ENCODE measurements around the gene CFAP97.
"Not testable (repeated sequence)": the region's sequence is repeated elsewhere in the genome, so short reads cannot be mapped to it uniquely, and the experiment has no call there.

CFAP97 gene

GRCh38 chr4:185203486-185204237, at the start of gene CFAP97:
Gene CFAP97, minus strand, starts transcription at chr4:185204000. Its CDS starts 12,804 bp downstream, at chr4:185191196.
- Mint-ChIP-seq H3K27ac (peak within 1 kb of the TSS; percentile 97), H3K4me3 (peak within 1 kb of the TSS; percentile 93), H3K36me3 (peaks cover 9% of the 10 kb centered on the region), H3K4me1 (peaks cover 54% of the 10 kb centered on the region), H3K27me3 (peaks cover 10% of the 10 kb centered on the region), H3K9me3 (no peaks in the 10 kb centered on the region)
- peak; percentile 86 for DNase-seq
- CTCF ChIA-PET, result interaction anchor here (0.6 to 1.2 kb wide), 2 partner anchors 39 to 190 kb away, joined by 3 to 4 read pairs; no protein-coding TSS in a partner anchor

GRCh38 chr4:185249105-185249504, 45.3 kb upstream of the CFAP97 start:
- Mint-ChIP-seq H3K9me3 (no peaks in the 10 kb centered on the region), H3K27ac (no peak overlapping the region), H3K36me3 (peaks cover 19% of the 10 kb centered on the region), H3K27me3 (no peaks in the 10 kb centered on the region), H3K4me3 (no peak overlapping the region), H3K4me1 (peaks cover 26% of the 10 kb centered on the region)
- no peak for DNase-seq
- CTCF ChIA-PET, result no interaction called here

- CTCF ChIA-PET, result no interaction called here
- no peak overlapping the region for H3K27ac Mint-ChIP-seq
These were observed 44.7 kb upstream of the CFAP97 start for GRCh38 chr4:185248393-185249039.

GRCh38 chr4:185247151-185247550, 43.4 kb upstream of the CFAP97 start:
- Mint-ChIP-seq H3K4me1 (peaks cover 13% of the 10 kb centered on the region), H3K4me3 (no peak overlapping the region), H3K27ac (no peak overlapping the region), H3K27me3 (no peaks in the 10 kb centered on the region), H3K9me3 (no peaks in the 10 kb centered on the region), H3K36me3 (peaks cover 16% of the 10 kb centered on the region)
- CTCF ChIA-PET, result interaction anchor here (1.3 kb wide), 1 partner anchor 13 kb away, joined by 3 read pairs; no protein-coding TSS in a partner anchor
- no peak for DNase-seq

More at GRCh38 chr4:185248393-185249039, 44.7 kb upstream of the CFAP97 start:
- Mint-ChIP-seq H3K4me3 (no peak overlapping the region), H3K9me3 (no peaks in the 10 kb centered on the region), H3K36me3 (peaks cover 16% of the 10 kb centered on the region), H3K27me3 (no peaks in the 10 kb centered on the region), H3K4me1 (peaks cover 20% of the 10 kb centered on the region)
- no peak for DNase-seq

- peaks cover 16% of the 10 kb centered on the region for H3K36me3 Mint-ChIP-seq
- DNase-seq, result no peak
- CTCF ChIA-PET, result interaction anchor here (1.3 kb wide), 1 partner anchor 13 kb away, joined by 3 read pairs; no protein-coding TSS in a partner anchor
- H3K27me3 Mint-ChIP-seq, result no peaks in the 10 kb centered on the region
- no peak overlapping the region for H3K27ac Mint-ChIP-seq
- H3K4me1 Mint-ChIP-seq, result peaks cover 7% of the 10 kb centered on the region
- H3K9me3 Mint-ChIP-seq, result no peaks in the 10 kb centered on the region
- H3K4me3 Mint-ChIP-seq, result no peak overlapping the region
These were observed 42.7 kb upstream of the CFAP97 start for GRCh38 chr4:185246453-185246852.

GRCh38 chr4:185244763-185245162, 41.0 kb upstream of the CFAP97 start:
- no peaks in the 10 kb centered on the region for H3K27me3 Mint-ChIP-seq

GRCh38 chr4:185243879-185244278, 40.1 kb upstream of the CFAP97 start:
- CTCF ChIA-PET, result no interaction called here
- DNase-seq, result no peak
- no peaks in the 10 kb centered on the region for H3K27me3 Mint-ChIP-seq
- H3K4me3 Mint-ChIP-seq, result no peak overlapping the region
- H3K36me3 Mint-ChIP-seq, result peaks cover 8% of the 10 kb centered on the region
- H3K27ac Mint-ChIP-seq, result no peak overlapping the region
- no peaks in the 10 kb centered on the region for H3K9me3 Mint-ChIP-seq
- no peaks in the 10 kb centered on the region for H3K4me1 Mint-ChIP-seq

More at GRCh38 chr4:185244763-185245162, 41.0 kb upstream of the CFAP97 start:
- no peak for DNase-seq
- CTCF ChIA-PET, result no interaction called here
- Mint-ChIP-seq H3K36me3 (peaks cover 9% of the 10 kb centered on the region), H3K9me3 (no peaks in the 10 kb centered on the region), H3K27ac (no peak overlapping the region), H3K4me1 (no peaks in the 10 kb centered on the region), H3K4me3 (no peak overlapping the region)

GRCh38 chr4:185242749-185243533, 39.1 kb upstream of the CFAP97 start:
- no peak overlapping the region for H3K27ac Mint-ChIP-seq
- CTCF ChIA-PET, result interaction anchor here (0.6 to 1.0 kb wide), 2 partner anchors 11 to 39 kb away, joined by 3 to 4 read pairs; no protein-coding TSS in a partner anchor

GRCh38 chr4:185240486-185240885, 36.7 kb upstream of the CFAP97 start:
- DNase-seq, CTCF ChIA-PET, H3K4me3 Mint-ChIP-seq, H3K36me3 Mint-ChIP-seq, H3K4me1 Mint-ChIP-seq, H3K27me3 Mint-ChIP-seq, H3K27ac Mint-ChIP-seq, H3K9me3 Mint-ChIP-seq: not testable (repeated sequence)

More at GRCh38 chr4:185242749-185243533, 39.1 kb upstream of the CFAP97 start:
- Mint-ChIP-seq H3K27me3 (no peaks in the 10 kb centered on the region), H3K9me3 (peaks cover 4% of the 10 kb centered on the region), H3K36me3 (peaks cover 5% of the 10 kb centered on the region), H3K4me1 (peaks cover 6% of the 10 kb centered on the region), H3K4me3 (no peak overlapping the region)
- DNase-seq, result no peak

GRCh38 chr4:185238750-185239149, 35.0 kb upstream of the CFAP97 start:
- H3K27ac Mint-ChIP-seq, result no peak overlapping the region
- no peak for DNase-seq
- peaks cover 6% of the 10 kb centered on the region for H3K4me1 Mint-ChIP-seq
- H3K4me3 Mint-ChIP-seq, result no peak overlapping the region
- peaks cover 4% of the 10 kb centered on the region for H3K9me3 Mint-ChIP-seq
- no peaks in the 10 kb centered on the region for H3K27me3 Mint-ChIP-seq
- peaks cover 2% of the 10 kb centered on the region for H3K36me3 Mint-ChIP-seq
- CTCF ChIA-PET, result no interaction called here

- Mint-ChIP-seq H3K4me1 (peaks cover 6% of the 10 kb centered on the region), H3K27ac (no peak overlapping the region), H3K9me3 (peaks cover 4% of the 10 kb centered on the region), H3K4me3 (no peak overlapping the region), H3K36me3 (peaks cover 2% of the 10 kb centered on the region), H3K27me3 (no peaks in the 10 kb centered on the region)
- no peak for DNase-seq
- CTCF ChIA-PET, result no interaction called here
These were observed 34.4 kb upstream of the CFAP97 start for GRCh38 chr4:185238215-185238681.

- CTCF ChIA-PET, result no interaction called here
- Mint-ChIP-seq H3K27ac (no peak overlapping the region), H3K4me3 (no peak overlapping the region), H3K27me3 (no peaks in the 10 kb centered on the region), H3K36me3 (peaks cover 2% of the 10 kb centered on the region), H3K4me1 (peaks cover 8% of the 10 kb centered on the region), H3K9me3 (peaks cover 4% of the 10 kb centered on the region)
- DNase-seq, result no peak
These were observed 33.4 kb upstream of the CFAP97 start for GRCh38 chr4:185237175-185237574.

- CTCF ChIA-PET, result no interaction called here
- Mint-ChIP-seq H3K9me3 (peaks cover 4% of the 10 kb centered on the region), H3K4me3 (no peak overlapping the region), H3K27me3 (no peaks in the 10 kb centered on the region), H3K36me3 (peaks cover 2% of the 10 kb centered on the region), H3K4me1 (peaks cover 8% of the 10 kb centered on the region), H3K27ac (no peak overlapping the region)
- no peak for DNase-seq
These were observed 32.2 kb upstream of the CFAP97 start for GRCh38 chr4:185235843-185236503.

All from activated naive CD4-positive, alpha-beta T cell treated with anti-CD3 and anti-CD28 coated beads, Interleukin-2, amount 10 ng/mL, durations not matched to agents 7 days and 5 days (primary cell).